ENCODE measurements around the gene AFAP1L2. TPM values are rescaled to one million over a fixed set of nuclear protein-coding genes. Genes with fewer than 3 reads are reported as not detected.
A peak's percentile ranks its signal among the peaks of the same experiment; 100 is the strongest.
"Not testable (repeated sequence)": the region's sequence is repeated elsewhere in the genome, so short reads cannot be mapped to it uniquely, and the experiment has no call there.

Gene AFAP1L2
- total RNA-seq, 2 donors from 2014 or later: 8.9 to 12.5 TPM

DNA sequence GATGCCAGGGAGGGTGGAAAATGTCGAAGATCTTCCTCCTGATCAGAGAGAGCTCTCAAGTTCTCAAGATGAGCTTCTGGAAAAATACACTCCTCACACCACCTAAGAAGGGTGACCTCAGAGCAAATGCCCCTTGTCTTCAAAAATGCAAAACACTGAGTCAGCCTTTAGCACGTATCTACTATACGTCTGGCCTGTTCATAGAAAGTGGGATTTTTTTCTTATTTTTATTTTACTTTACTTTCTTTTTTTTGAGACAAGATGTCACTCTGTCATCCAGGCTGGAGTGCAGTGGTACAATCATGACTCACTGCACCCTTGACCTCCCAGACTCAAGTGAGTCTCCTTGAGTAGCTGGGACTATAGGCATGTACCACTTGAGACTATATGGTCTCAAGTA, 57.1 kb downstream of the AFAP1L2 start:
- intact Hi-C loops (cut with DNase I, micrococcal nuclease): no loop called here
- ATAC-seq (no peak), DNase-seq (no peak)

DNA sequence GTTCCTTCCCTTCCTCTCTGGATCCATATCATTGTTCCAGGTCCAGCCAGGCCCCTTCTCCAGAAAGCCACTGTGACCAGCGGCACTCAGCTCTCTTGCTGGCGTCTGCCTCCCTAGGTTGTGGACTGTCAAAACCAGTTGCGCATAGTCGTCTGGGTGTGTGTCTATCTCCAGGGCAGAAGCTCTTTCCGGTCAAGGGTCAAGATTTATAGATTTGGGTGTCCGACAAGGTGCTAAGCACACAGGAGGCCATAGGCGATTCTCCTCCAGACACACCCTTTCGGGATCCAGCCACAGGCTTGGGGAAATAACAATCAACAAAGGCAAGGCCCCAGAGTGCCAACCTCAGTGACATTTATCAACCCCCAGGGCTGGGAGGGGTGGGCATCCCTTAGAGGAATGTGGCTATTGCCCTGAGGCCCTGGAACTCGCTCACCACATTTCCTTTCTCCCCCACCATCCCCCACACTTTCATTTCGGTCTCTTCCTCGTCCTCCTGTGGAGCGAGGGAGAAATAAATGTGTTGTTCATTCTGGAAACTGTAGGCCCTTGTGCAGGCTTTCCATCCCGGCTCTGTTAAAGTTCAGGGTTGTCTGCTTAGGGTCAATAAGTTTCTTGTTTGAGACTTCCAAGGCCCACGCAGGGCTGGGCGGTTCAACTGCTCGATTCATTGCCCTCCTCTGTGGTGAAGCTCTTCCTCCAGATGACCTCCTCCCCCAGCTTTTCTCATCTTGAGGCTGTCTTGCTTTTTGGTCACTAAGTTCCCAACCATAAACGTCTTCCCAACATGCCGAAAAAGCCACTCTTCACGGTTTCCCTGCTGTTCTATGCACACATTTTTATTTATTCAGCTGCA, 57.9 kb downstream of the AFAP1L2 start:
- intact Hi-C loops (cut with DNase I, micrococcal nuclease): no loop called here
- ATAC-seq (peak; percentile 65), DNase-seq (no peak)

DNA sequence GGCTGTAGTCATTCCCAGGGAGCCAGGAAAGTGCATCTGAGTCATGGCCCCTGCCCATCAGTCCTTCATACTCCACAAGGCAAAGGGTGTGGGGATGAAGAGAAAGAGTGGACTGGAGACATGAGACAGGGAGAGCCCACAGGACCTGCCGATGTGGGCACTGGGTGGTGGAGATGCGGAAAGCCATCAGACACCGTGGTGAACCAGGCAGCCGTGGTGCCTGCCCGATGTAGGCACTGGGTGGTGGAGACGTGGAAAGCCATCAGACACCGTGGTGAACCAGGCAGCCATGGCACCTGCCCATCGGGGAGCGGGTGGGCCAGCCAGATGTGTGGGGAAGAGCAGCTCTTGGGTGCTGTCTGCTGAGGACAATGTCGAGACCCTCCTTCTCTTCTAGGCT, 58.6 kb downstream of the AFAP1L2 start:
- ATAC-seq (no peak), DNase-seq (no peak)
- intact Hi-C loops (cut with DNase I, micrococcal nuclease): no loop called here

DNA sequence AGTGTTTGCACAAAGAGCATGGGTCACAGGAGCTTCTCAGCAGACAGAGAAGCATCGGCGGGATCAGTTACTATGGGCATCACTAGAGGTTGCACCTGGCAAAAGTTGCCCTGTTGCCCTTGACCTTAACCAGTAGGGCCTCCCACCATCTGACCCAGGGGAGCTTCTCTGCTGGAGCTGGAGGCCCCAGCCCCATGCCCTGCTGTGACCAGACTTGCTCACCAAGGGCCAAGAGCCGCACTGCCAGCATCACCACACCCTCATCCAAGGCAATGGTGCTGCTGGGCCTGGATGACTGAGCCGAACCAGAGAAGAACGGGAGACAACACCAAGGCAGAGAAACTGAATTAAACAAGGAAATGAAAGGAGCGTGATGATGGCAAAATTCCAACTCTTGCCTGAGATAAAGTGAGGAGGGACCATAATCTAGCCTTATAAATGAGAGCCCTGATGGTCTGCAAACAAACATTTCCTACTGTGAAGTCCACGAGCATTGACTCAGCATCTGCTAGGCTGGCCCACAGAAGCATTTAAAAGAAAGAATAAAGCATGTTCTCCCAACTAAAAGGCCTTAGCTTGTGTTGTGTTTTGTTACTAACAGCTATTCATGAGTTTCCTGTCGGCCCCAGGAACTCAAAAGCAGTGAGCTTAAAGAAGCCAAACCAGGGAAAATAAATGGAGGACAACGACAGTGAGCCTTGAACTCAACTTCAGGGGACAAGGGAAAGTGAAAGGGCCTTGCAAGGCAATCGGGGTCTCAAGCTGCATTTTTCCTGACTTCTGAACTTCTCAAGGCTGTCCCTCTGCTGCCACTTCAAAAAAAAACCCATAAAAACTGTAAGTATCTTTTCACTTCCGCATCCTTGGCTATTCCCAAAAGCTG, 60.4 kb downstream of the AFAP1L2 start:
- ATAC-seq (peak; percentile 86), DNase-seq (no peak)
- intact Hi-C loops (cut with DNase I, micrococcal nuclease): no loop called here

DNA sequence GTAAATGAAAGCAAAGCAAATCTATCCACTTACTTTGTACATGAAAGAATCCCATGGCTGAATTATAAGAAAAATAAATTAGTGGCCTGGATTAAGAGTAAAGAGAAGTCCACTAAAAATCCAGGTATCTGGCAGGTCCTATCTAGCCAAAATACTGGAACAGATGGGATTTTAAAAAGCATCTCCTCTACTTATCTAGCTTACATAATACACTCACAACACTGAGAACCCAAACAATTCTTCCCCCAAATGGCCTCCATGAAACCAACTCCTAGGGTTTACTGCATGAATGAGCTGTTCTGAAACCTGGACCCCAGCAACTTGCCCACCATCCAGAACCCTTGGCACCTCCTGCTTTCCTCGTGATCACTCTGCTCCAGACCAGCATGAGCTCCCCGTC, 61.3 kb downstream of the AFAP1L2 start:
- intact Hi-C loops (cut with DNase I, micrococcal nuclease): no loop called here
- ATAC-seq (no peak), DNase-seq (no peak)

DNA sequence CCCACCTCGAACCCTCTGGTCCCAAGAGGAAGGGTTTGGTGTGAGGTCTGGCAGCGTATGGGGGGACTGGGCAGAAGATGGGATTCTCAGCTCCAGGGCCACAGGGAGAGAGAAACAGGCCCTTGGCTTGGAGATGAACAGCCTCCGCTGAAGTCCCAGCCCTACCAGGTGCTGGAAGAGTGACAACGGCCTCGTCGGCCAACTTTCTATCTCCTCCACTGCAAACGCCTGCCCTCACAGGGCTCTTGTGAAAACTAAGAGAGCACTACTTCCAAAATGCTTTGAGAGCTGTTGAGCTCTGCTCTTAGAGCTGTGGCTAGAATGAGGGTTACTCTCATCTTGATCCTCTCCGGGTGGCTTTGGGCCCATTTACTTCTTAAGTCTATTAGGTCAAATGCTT, 63.5 kb downstream of the AFAP1L2 start:
- intact Hi-C loops (cut with DNase I, micrococcal nuclease): no loop called here
- DNase-seq (no peak), ATAC-seq (no peak)

DNA sequence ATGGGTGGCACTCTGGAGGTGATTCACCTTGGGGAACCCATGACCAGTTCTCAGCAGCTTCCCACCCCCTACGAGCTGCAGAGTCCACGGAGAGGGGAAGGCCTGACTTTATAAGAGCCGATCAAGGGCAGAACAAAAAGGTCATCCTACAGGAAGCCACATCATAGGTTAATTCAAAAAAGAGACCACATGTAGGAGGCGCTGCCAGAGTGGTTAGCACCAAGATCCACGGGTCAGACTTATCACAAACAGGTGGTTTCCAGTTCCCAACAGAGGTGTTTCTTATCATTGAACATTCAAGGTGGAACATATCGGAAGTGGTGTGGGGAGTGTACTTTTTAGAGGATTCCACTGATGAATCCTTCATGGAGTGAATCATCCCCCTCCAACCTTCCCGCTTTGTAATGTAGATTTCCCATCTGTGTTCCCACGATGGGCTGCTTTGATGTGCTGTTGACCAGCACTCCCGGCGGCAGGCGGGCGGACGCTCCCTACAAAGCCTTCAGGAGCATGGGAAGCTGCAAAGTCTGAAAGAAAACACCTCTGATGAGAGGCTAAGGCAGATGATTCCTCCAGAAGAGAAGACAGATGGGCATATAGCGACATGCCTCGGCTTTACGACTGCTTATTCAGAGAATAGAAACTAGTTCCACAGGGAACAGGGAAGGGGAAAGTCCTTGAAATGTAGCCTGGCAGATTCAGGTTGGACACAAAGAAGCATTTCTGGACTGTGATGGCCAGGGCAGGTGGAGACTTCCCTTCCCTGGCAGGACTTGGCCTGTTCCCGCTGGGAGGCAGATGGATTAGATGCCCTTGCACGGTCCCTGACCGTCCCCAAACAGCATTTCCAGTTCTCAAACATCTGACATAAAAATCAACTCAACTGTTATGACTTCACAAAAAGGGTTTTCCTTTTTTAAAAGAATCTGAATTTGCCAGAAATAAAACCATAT, 66.5 kb downstream of the AFAP1L2 start:
- intact Hi-C loops (cut with DNase I, micrococcal nuclease): no loop called here
- ATAC-seq (no peak), DNase-seq (no peak)

DNA sequence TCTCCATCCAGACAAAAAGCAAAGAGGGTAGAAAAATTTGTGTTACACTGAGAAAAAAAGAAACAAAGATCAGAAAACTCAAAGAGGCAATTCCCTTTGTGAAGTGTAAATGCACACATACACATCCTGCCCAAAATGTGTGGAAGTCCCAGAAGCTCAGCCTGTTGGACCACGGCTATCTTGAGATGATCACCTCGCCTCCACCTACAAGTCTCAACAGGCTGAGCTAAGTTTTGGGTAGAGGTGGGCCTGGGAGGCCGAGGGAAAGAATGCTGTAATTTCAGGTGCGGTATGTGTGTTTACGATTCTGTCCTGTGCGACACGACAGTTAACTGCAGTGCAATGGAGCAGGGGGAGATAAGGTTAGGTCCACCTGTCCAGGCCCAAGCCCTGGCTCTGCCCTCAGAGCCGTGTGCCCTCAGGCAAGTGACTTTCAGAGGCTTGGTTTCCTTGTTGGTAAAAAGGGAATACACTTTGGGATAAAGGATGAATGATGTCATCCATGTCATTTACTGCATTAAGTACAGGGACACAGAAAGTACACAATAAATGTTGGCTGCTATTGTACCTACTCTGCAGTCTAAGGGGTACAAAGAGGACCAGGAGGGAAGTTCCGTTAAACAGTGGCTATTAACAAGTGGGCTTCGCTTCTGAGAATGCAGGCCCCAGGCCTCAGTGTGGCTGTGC, 67.3 kb downstream of the AFAP1L2 start:
- DNase-seq (no peak), ATAC-seq (no peak)
- intact Hi-C loops (cut with DNase I, micrococcal nuclease): no loop called here

DNA sequence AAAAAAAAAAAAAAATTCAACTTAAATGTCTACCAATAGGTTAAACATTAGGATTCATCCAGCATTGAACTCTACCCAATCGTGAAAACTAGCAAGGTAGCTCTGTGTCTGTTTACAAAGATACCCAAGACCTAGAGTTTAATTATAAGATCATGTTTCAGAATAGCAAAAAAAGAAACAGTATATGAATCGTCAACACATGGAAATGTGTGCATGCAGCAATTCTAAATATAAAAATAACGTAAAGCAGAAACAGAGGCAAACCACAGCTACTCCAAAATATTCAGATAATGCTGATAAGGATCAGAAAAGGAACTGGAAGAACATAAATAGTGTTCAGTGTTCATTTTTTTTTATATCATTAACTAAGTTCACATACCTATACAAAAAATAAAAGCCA, 68.7 kb downstream of the AFAP1L2 start:
- intact Hi-C loops (cut with DNase I, micrococcal nuclease): no loop called here
- DNase-seq: no peak
- no peak for ATAC-seq

DNA sequence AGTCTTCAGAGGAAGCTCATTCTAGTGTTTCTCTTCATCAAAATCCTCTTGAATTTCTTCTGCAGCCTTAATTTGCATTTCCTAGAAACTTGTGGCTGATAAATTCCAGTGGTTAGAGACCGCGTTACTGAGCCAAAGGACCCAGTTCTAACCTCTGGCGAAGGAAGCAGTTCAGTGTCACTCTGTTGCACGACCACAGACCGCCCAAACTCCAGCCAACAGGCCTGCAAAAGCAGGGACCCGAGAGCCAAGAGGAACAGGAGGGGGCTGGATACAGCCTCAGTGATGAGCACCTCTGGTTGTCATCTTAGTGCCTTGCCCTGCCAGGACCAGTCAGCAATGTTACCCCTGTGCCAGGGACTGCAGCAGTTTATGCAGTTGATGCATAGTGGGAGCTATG, 70.0 kb downstream of the AFAP1L2 start:
- DNase-seq (no peak), ATAC-seq (no peak)
- intact Hi-C loops (cut with DNase I, micrococcal nuclease): no loop called here

DNA sequence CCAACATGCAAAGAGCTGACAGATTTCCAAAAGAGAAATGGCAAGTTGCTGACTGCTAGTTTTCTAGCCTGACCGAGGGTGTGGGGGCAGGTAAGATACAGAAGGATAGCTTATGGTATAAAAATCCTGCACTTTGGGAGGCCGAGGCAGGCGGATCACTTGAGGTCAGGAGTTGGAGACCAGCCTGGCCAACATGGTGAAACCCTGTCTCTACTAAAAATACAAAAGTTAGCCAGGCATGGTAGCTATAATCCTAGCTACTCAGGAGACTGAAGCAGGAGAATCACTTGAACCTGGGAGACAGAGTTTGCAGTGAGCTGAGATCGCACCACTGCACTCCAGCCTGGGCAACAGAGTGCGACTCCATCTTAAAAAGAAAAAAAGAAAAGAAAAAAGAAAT, 70.9 kb downstream of the AFAP1L2 start:
- intact Hi-C loops (cut with DNase I, micrococcal nuclease); DNase-seq; ATAC-seq: not testable (repeated sequence)

DNA sequence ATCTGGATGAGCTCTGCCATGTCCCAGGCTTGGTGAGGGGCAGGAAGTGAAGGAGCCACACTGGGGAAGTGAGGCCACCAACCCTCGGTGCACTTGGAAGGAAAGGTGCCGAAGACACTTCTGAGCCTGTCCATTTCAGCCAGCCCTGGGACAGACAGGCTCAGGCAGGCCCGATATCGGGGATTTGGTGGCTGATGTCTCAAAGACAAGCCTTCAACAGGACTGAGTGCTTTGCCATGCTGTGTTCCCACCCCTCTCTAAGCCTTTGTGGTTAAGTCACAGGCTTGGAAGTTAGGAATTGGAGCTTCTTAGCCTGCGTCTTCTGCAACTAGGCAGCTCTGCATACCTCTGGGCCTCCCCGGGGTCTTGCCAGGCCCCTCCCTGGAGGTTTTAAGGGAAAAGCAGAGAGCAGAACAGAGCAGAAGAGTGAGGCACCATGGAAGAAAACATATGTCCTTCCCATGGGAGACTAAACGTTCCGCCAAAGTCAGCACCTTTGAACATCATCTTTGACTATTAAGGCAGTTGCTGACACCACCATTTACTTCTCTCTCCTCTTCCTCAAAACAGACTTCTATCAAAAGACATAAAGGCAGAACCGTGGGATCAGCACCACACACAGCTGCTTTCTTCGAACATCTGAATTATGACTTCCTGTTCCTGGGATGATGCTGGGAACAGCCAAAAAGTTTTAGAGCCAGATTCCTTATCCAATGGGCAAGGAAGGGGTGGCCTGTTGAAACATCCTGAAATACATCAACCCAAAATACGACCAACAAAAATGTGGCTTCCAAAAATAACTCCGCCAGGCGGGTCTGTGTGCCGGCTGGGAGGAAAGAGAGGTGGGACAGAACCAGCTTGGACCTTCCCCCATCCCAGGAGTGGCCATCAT, 71.8 kb downstream of the AFAP1L2 start:
- intact Hi-C loops (cut with DNase I, micrococcal nuclease): no loop called here
- DNase-seq: no peak
- no peak for ATAC-seq

DNA sequence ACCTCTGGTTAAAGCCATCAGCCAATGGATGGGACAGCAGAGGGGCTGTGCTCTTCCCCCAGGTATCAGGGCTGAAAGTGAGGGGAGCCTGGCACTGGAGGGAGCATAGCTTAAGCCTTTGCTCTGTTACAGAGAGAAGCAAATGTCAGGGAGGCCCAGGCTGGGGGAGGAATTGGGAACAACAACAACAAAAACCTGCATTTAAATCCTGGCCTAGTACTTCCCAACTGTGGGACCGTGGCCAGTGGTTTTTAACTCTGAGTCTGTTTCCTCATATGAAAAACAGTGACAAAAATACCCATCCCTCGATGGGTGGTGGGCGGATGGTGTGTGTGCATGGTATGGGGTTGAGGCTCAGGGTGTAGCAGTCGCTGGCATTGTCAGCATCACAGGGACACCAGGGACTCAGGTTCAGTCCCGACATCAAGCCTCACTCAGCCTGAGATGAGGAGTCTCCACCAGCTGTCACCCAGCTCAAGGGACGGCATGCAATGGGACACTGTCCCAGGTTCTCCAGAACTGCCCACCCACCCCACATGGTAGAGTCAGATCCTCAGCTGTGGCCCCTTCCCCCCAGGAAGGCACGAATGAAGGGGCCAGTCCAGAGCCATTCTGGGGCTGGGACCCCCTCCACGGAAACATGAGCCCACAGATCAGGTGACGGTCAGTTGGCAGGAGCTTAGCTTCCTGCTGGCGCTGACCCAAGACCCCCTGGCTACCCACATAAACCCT, 74.5 kb downstream of the AFAP1L2 start:
- intact Hi-C loops (cut with DNase I, micrococcal nuclease): no loop called here
- no peak for DNase-seq
- ATAC-seq: no peak

DNA sequence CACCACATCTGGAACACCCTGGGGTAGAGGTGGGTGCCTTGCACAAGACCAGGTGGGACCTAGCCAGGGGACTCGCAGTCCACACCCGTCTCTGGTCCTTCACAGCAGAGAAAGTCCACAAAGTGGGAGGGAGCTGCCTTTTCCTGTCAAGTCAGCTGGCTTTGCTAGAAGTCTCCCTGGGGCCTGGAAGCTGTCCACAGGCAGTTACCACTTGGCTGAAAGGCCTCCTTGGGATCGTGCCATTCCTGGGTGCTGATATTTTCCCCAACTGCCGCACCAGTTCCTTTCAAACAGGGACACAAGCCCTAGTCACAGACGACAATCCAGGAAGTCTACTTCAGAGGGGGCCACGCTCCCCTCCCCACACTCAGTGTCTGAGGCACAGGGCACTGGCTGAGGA, 75.4 kb downstream of the AFAP1L2 start:
- intact Hi-C loops (cut with DNase I, micrococcal nuclease): no loop called here

DNA sequence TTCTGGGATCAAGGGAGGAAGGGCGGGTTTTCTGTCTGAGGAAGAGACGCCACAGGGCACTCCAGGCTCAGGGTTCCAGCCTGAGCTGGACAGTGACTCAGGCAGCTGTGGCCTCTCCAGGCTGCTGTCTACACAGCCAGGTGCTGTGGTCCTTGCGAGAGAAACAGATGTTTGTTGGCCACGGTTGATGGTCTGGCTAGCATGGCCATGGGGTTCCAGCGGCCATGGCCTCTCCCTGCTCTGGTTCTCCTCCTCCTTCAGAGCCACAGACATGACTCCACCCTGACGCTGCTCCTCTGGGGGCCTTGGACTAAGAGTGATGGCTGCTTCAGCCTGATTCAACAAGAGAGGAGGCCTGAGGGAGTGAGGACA, 75.9 kb downstream of the AFAP1L2 start:
- ATAC-seq (no peak), DNase-seq (no peak)
- intact Hi-C loops (cut with DNase I, micrococcal nuclease): no loop called here

More for the DNA sequence above, 75.4 kb downstream of the AFAP1L2 start:
- ATAC-seq (no peak), DNase-seq (no peak)

DNA sequence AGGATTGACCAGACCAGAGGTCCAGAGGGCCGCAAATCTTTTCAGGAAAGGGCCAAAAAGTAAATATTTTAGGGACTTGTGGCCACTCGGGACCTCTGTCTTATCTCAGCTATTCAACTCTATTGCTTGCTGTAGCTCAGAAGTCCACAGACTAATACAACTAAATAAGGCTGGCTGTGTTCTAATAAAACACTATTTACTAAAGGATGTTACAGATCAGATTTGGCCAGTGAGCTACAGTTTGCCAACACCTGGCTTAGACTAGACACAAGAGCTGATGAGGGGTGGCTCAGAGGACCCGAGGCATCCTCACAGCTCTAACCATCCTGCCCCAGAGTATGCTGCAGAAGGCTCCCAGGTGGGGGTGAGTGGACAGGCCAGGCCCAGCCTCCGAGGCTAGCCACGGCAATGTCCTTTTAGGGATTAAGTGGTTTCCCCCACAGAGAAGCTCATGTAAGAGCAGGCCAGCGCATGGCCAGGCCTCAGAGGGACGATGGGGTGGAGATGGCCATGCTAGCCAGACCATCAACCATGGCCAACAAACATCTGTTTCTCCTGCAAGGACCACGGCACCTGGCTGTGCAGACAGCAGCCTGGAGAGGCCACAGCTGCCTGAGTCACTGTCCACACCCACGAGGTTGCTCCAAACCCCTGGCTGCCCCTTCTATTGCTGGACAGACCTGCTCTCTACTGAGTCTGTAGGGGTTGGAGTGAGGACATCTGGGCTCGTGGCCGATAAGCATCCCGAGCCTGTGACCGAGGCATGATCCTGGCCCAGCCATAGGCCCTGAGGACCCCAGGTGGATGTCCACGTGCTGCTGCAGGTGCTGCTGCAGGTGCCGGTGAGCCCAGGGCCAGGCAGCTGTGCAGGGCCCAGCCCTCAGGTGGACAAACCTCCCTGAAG, 76.5 kb downstream of the AFAP1L2 start:
- no peak for ATAC-seq
- no peak for DNase-seq
- intact Hi-C loops (cut with DNase I, micrococcal nuclease): no loop called here
